OCI-LY1 (cell line): ENCODE results near the gene CBX4.

Source experiments
- H2AFZ ChIP-seq: fragments of 200-600 bp; sonication (generic), shearing (Covaris generic); 2 replicates; pipeline ENCODE4 v1.6.0; 2014; ENCODE audit warnings: antibody characterized with exemption, mild to moderate bottlenecking, low read length
- H3F3A ChIP-seq: fragments of 200-600 bp; sonication (generic), shearing (Covaris generic); 2 replicates; pipeline ENCODE4 v1.6.0; 2014; ENCODE audit warnings: mild to moderate bottlenecking, antibody characterized with exemption, low read length, moderate library complexity; ENCODE audit not compliant: insufficient read depth
- H3K27ac ChIP-seq: fragments of 200-600 bp; sonication (generic); 2 replicates; pipeline ENCODE4 v1.5.1; 2014; ENCODE audit warnings: low read length, mixed run types, mild to moderate bottlenecking, low read depth; ENCODE audit not compliant: poor library complexity, severe bottlenecking
- H3K27me3 ChIP-seq: fragments of 200-600 bp; sonication (generic); 2 replicates; pipeline ENCODE4 v1.6.0; 2014; ENCODE audit warnings: antibody characterized with exemption, mild to moderate bottlenecking, low read length, moderate library complexity; ENCODE audit not compliant: insufficient read depth
- H3K36me3 ChIP-seq: fragments of 200-600 bp; sonication (generic); 2 replicates; pipeline ENCODE4 v1.6.1; 2014; ENCODE audit warnings: mild to moderate bottlenecking, antibody characterized with exemption, low read length, moderate library complexity, mixed read lengths; ENCODE audit not compliant: insufficient read depth
- H3K4me1 ChIP-seq: fragments of 200-600 bp; sonication (generic); 2 replicates; pipeline ENCODE4 v1.5.1; 2014; ENCODE audit warnings: mild to moderate bottlenecking, low read length, moderate library complexity; ENCODE audit not compliant: insufficient read depth, severe bottlenecking
- H3K4me2 ChIP-seq: fragments of 200-600 bp; sonication (generic), shearing (Covaris generic); 2 replicates; pipeline ENCODE4 v1.6.1; 2014; ENCODE audit warnings: low read length
- H3K4me3 ChIP-seq: fragments of 200-600 bp; sonication (generic); 2 replicates; pipeline ENCODE4 v1.5.1; 2014; ENCODE audit warnings: low read length, low read depth, mild to moderate bottlenecking, mixed read lengths; ENCODE audit not compliant: poor library complexity, severe bottlenecking
- H3K79me2 ChIP-seq: fragments of 200-600 bp; shearing (Covaris generic); 2 replicates; pipeline ENCODE4 v1.6.1; 2016; ENCODE audit warnings: mixed run types, low read length, mixed read lengths; ENCODE audit not compliant: insufficient read depth
- H3K9ac ChIP-seq: fragments of 200-600 bp; sonication (generic), shearing (Covaris generic); 2 replicates; pipeline ENCODE4 v1.6.1; 2014; ENCODE audit warnings: mild to moderate bottlenecking, low read length, mixed read lengths
- H3K9me2 ChIP-seq: fragments of 200-600 bp; sonication (generic), shearing (Covaris generic); 2 replicates; pipeline ENCODE4 v1.6.1; 2014; ENCODE audit warnings: low read depth, mild to moderate bottlenecking, low read length, mixed read lengths
- H3K9me3 ChIP-seq: fragments of 200-600 bp; shearing (Covaris generic); 2 replicates; pipeline ENCODE4 v1.6.1; 2014; ENCODE audit warnings: low read length, mixed read lengths
- H4K20me1 ChIP-seq: fragments of 200-600 bp; sonication (generic), shearing (Covaris generic); 2 replicates; pipeline ENCODE4 v1.6.0; 2016; ENCODE audit warnings: mild to moderate bottlenecking, low read length; ENCODE audit not compliant: insufficient read depth
- EZH2 ChIP-seq: fragments of 200-600 bp; sonication (generic), shearing (Covaris generic); IDR thresholded peaks from 2 replicates; pipeline ENCODE4 v1.8.0; 2017; ENCODE audit warnings: borderline replicate concordance, mixed run types, mild to moderate bottlenecking, antibody characterized with exemption, low read length, moderate library complexity, mixed read lengths
- TF ChIP-seq, protein P1 (sequence below): fragments of 200-600 bp; sonication (generic), shearing (Covaris generic); IDR thresholded peaks from 2 replicates; pipeline ENCODE4 v1.5.1; 2017; ENCODE audit warnings: mild to moderate bottlenecking, antibody characterized with exemption, low read length, moderate library complexity, mixed read lengths

Gene CBX4

DNA sequence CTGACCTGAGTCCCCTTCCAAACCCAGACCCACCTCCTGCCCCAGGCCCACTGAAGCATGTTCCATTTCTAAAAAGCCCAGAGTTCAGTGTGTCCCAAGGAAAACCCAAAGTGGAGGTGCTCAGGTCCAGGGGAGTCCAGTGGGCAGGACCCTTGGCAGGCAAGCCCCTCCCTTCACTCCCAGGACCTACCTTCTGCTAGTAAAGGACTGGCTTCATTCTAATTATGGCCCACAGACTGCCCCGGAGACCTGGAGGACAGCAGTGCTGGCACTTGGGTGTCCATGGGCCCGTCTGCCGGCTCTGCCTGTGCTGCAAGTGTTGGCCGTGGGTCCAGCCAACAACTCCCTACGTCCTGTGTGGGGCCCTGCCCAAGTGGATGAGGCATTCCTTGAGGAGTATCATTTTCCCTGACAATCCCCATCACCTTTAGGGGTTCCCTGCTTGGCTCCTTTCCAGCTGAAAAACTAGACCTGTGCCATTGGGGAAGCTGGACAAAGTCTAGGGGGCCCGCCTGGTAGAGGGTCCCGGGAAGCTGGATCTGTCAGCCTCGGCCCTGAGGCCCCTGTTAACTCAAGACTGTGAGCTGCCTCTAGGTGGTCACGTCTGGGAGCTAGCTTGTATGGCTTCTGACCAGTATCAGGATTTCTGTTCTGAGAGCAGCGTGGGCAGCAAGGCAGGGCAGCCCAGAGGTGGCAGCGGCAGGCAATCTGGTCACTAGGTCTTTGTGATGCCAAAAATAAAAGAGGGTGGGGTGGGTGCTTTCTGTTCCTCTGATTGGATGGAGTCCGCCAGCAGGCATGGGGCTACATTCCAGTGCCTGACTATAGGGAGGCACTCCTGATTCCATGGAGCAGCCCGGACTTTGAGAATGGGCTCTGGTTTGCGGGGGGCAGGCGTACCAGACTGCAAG lies 53.1 kb downstream of the CBX4 start:
- TF ChIP-seq, protein P1, sequence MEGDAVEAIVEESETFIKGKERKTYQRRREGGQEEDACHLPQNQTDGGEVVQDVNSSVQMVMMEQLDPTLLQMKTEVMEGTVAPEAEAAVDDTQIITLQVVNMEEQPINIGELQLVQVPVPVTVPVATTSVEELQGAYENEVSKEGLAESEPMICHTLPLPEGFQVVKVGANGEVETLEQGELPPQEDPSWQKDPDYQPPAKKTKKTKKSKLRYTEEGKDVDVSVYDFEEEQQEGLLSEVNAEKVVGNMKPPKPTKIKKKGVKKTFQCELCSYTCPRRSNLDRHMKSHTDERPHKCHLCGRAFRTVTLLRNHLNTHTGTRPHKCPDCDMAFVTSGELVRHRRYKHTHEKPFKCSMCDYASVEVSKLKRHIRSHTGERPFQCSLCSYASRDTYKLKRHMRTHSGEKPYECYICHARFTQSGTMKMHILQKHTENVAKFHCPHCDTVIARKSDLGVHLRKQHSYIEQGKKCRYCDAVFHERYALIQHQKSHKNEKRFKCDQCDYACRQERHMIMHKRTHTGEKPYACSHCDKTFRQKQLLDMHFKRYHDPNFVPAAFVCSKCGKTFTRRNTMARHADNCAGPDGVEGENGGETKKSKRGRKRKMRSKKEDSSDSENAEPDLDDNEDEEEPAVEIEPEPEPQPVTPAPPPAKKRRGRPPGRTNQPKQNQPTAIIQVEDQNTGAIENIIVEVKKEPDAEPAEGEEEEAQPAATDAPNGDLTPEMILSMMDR: no peak
- TF ChIP-seq EZH2: no peak
- Histone ChIP-seq H3K27ac (no peak overlapping the region), H3K27me3 (no peaks in the 10 kb centered on the region)

DNA sequence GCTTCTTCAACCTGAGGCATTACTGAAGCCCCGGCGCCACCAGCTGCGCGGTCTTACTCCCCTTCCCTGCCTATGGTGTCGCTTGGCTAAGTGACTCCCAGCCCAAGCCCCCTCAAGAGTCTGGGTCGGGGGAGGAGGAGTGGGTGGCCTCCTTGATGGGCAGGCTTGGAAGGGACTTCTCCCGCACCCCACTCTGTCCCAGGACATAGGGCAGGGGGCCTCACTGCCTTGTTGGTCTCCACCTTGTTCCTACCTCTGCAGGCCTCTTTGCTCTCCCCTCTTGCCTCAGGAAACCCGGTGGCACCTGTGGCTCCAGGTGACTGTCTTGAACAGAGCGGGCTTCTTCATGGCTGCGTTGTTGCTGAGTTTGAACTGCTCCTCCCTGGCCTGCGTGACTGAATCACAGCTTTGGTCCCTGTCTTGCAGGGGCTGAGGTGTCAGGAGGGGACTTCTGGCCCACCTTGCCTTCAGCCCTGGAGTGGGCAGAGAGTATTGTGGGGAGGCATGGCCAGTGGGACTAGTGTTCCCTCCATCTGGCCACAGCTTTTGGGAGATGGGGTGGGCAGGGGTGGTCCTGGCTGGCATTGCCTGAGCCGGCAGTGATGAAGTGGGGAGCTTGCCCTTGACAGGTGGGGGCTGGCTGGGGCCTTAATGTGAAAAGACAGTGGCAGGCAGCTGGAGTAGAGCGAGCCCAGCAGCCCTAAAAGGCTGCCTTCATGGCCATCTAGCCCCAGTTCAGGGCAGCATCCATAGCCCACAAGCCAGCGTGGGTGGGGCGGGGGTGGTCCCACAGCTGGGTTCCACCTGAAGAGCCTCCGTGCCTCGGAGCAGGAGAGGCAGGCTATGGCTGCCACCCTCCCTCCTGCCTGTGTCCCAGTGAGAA lies 54.0 kb downstream of the CBX4 start:
- H4K20me1 ChIP-seq: no peaks in the 10 kb centered on the region
- H3K36me3 ChIP-seq: peaks cover 31% of the 10 kb centered on the region
- no peaks in the 10 kb centered on the region for H3K27me3 ChIP-seq
- H3K27ac ChIP-seq: no peak overlapping the region
- H3K4me1 ChIP-seq: no peaks in the 10 kb centered on the region
- no peaks in the 10 kb centered on the region for H3K79me2 ChIP-seq
- H3K4me3 ChIP-seq: no peak overlapping the region
- H3F3A ChIP-seq: no peaks in the 10 kb centered on the region; the same call in 1 of the 2 replicates
- no peak overlapping the region for H2AFZ ChIP-seq
- H3K9ac ChIP-seq: no peak overlapping the region
- H3K4me2 ChIP-seq: no peak overlapping the region
- TF ChIP-seq, protein P1: no peak
- no peak for TF ChIP-seq EZH2
- H3K9me3 ChIP-seq: no peaks in the 10 kb centered on the region
- no peaks in the 10 kb centered on the region for H3K9me2 ChIP-seq

More for the DNA sequence above, 53.1 kb downstream of the CBX4 start:
- Histone ChIP-seq H3K4me2 (no peak overlapping the region), H3F3A (no peaks in the 10 kb centered on the region), H3K9ac (no peak overlapping the region), H4K20me1 (no peaks in the 10 kb centered on the region), H3K4me1 (no peaks in the 10 kb centered on the region), H3K79me2 (no peaks in the 10 kb centered on the region), H2AFZ (no peak overlapping the region), H3K4me3 (no peak overlapping the region), H3K9me2 (no peaks in the 10 kb centered on the region), H3K9me3 (no peaks in the 10 kb centered on the region), H3K36me3 (peaks cover 31% of the 10 kb centered on the region)

DNA sequence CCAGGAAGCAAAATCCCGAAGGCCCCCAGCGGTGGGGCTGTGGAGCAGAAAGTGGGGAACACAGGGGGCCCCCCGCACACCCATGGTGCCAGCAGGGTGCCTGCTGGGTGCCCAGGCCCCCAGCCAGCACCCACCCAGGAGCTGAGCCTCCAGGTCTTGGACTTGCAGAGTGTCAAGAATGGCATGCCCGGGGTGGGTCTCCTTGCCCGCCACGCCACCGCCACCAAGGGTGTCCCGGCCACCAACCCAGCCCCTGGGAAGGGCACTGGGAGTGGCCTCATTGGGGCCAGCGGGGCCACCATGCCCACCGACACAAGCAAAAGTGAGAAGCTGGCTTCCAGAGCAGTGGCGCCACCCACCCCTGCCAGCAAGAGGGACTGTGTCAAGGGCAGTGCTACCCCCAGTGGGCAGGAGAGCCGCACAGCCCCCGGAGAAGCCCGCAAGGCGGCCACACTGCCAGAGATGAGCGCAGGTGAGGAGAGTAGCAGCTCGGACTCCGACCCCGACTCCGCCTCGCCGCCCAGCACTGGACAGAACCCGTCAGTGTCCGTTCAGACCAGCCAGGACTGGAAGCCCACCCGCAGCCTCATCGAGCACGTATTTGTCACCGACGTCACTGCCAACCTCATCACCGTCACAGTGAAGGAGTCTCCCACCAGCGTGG lies 54.8 kb downstream of the CBX4 start:
- H3F3A ChIP-seq: peaks cover 5% of the 10 kb centered on the region; the same call in 1 of the 2 replicates
- H3K9me2 ChIP-seq: no peaks in the 10 kb centered on the region
- no peak overlapping the region for H2AFZ ChIP-seq
- peaks cover 31% of the 10 kb centered on the region for H3K36me3 ChIP-seq
- H3K27ac ChIP-seq: no peak overlapping the region
- TF ChIP-seq, protein P1: no peak
- TF ChIP-seq EZH2: no peak
- no peak overlapping the region for H3K4me3 ChIP-seq
- H3K9ac ChIP-seq: no peak overlapping the region
- H3K4me2 ChIP-seq: no peak overlapping the region
- peaks cover 7% of the 10 kb centered on the region for H3K4me1 ChIP-seq
- no peaks in the 10 kb centered on the region for H3K27me3 ChIP-seq
- no peaks in the 10 kb centered on the region for H3K79me2 ChIP-seq
- no peaks in the 10 kb centered on the region for H4K20me1 ChIP-seq
- H3K9me3 ChIP-seq: no peaks in the 10 kb centered on the region
